Activated CD4-positive, alpha-beta memory T cell treated with anti-CD3 and anti-CD28 coated beads, Interleukin-2, amount 10 ng/mL, durations not matched to agents 7 days and 5 days (primary cell): ENCODE results near the gene CNOT9. TPM values are rescaled to one million over a fixed set of nuclear protein-coding genes. Genes with fewer than 3 reads are reported as not detected.

Experiments used
- CTCF ChIA-PET: fragments of 350-600 bp; sonication (Branson Sonifier 250); formaldehyde crosslinking; loops from one replicate; lab custom pipeline; 2021; ENCODE audit warnings: antibody characterized with exemption, inconsistent platforms; lab: Charles Lee
- POLR2A ChIA-PET: fragments of 350-600 bp; sonication (Branson Sonifier 250); formaldehyde crosslinking; loops from one replicate; lab custom pipeline; 2021; ENCODE audit warnings: antibody characterized with exemption; lab: Charles Lee
- DNase-seq: peaks from one replicate; pipeline ENCODE4 v3.0.0-alpha.2; 2020
- H3K27ac Mint-ChIP-seq: one replicate; pipeline ENCODE4 v1.8.0; 2021; ENCODE audit warnings: mild to moderate bottlenecking, mixed read lengths
- H3K27me3 Mint-ChIP-seq: one replicate; pipeline ENCODE4 v1.8.0; 2021; ENCODE audit warnings: mixed read lengths
- H3K36me3 Mint-ChIP-seq: one replicate; pipeline ENCODE4 v1.8.0; 2021; ENCODE audit warnings: low read depth, mixed read lengths
- H3K4me1 Mint-ChIP-seq: one replicate; pipeline ENCODE4 v1.8.0; 2021; ENCODE audit warnings: mixed read lengths
- H3K4me3 Mint-ChIP-seq: one replicate; pipeline ENCODE4 v1.8.0; 2021; ENCODE audit warnings: mild to moderate bottlenecking, mixed read lengths
- H3K9me3 Mint-ChIP-seq: one replicate; pipeline ENCODE4 v1.8.0; 2021; ENCODE audit warnings: mixed read lengths
- total RNA-seq, 2 experiments: library from RNA; stranded (reverse); gene quantifications; one replicate each; pipeline ENCODE4 v1.2.3, GENCODE V29; 2021

CNOT9 gene
- total RNA-seq, 2 experiments from 2014 or later = 77.1 to 77.3 TPM

- Mint-ChIP-seq H3K4me1 (peaks cover 10% of the 10 kb centered on the region), H3K27me3 (no peaks in the 10 kb centered on the region), H3K27ac (no peak overlapping the region), H3K4me3 (no peak overlapping the region), H3K9me3 (no peaks in the 10 kb centered on the region), H3K36me3 (peaks cover 22% of the 10 kb centered on the region)
- POLR2A ChIA-PET = interaction anchor here (0.9 kb wide), 1 partner anchor 27 kb away, joined by 3 read pairs; the partner anchor contains the start of genes BCS1L and ZNF142
- no peak for DNase-seq
- CTCF ChIA-PET = interaction anchor here (0.7 kb wide), 1 partner anchor 719 kb away, joined by 3 read pairs; no protein-coding TSS in a partner anchor
These were observed 63.2 kb downstream of the CNOT9 start for GRCh38 chr2:218631837-218632236.

GRCh38 chr2:218635719-218636118 lies 67.1 kb downstream of the CNOT9 start:
- ChIA-PET POLR2A (no interaction called here), CTCF (no interaction called here)
- no peak for DNase-seq
- Mint-ChIP-seq H3K4me1 (no peaks in the 10 kb centered on the region), H3K27me3 (no peaks in the 10 kb centered on the region), H3K27ac (no peak overlapping the region), H3K36me3 (peaks cover 50% of the 10 kb centered on the region), H3K4me3 (no peak overlapping the region), H3K9me3 (no peaks in the 10 kb centered on the region)

GRCh38 chr2:218638372-218638771 lies 69.7 kb downstream of the CNOT9 start:
- H3K27me3 Mint-ChIP-seq = no peaks in the 10 kb centered on the region
- ChIA-PET CTCF (no interaction called here), POLR2A (no interaction called here)
- no peaks in the 10 kb centered on the region for H3K4me1 Mint-ChIP-seq
- no peak overlapping the region for H3K4me3 Mint-ChIP-seq
- H3K27ac Mint-ChIP-seq = no peak overlapping the region
- H3K36me3 Mint-ChIP-seq = peaks cover 58% of the 10 kb centered on the region
- DNase-seq = no peak
- H3K9me3 Mint-ChIP-seq = no peaks in the 10 kb centered on the region

GRCh38 chr2:218642121-218642656 lies 73.5 kb downstream of the CNOT9 start:
- Mint-ChIP-seq H3K36me3 (peaks cover 62% of the 10 kb centered on the region), H3K9me3 (no peaks in the 10 kb centered on the region), H3K27me3 (no peaks in the 10 kb centered on the region), H3K4me3 (no peak overlapping the region), H3K27ac (no peak overlapping the region), H3K4me1 (no peaks in the 10 kb centered on the region)
- ChIA-PET POLR2A (no interaction called here), CTCF (no interaction called here)
- no peak for DNase-seq

GRCh38 chr2:218642786-218643185 lies 74.1 kb downstream of the CNOT9 start:
- H3K4me1 Mint-ChIP-seq = no peaks in the 10 kb centered on the region
- no peak overlapping the region for H3K4me3 Mint-ChIP-seq
- CTCF ChIA-PET = no interaction called here
- DNase-seq = no peak
- H3K36me3 Mint-ChIP-seq = peaks cover 63% of the 10 kb centered on the region
- no peaks in the 10 kb centered on the region for H3K9me3 Mint-ChIP-seq
- H3K27me3 Mint-ChIP-seq = no peaks in the 10 kb centered on the region
- H3K27ac Mint-ChIP-seq = no peak overlapping the region
- POLR2A ChIA-PET = no interaction called here

GRCh38 chr2:218643751-218644310 lies 75.2 kb downstream of the CNOT9 start:
- Mint-ChIP-seq H3K4me1 (peaks cover 1% of the 10 kb centered on the region), H3K27ac (no peak overlapping the region), H3K36me3 (peaks cover 65% of the 10 kb centered on the region), H3K9me3 (no peaks in the 10 kb centered on the region), H3K4me3 (no peak overlapping the region), H3K27me3 (no peaks in the 10 kb centered on the region)
- DNase-seq = no peak
- CTCF ChIA-PET = no interaction called here
- POLR2A ChIA-PET = interaction anchor here (0.9 kb wide), 1 partner anchor 15 kb away, joined by 4 read pairs; no protein-coding TSS in a partner anchor

GRCh38 chr2:218644721-218645120 lies 76.1 kb downstream of the CNOT9 start:
- POLR2A ChIA-PET = no interaction called here
- H3K36me3 Mint-ChIP-seq = peaks cover 69% of the 10 kb centered on the region
- no peak for DNase-seq
- H3K9me3 Mint-ChIP-seq = no peaks in the 10 kb centered on the region
- CTCF ChIA-PET = no interaction called here
- H3K27ac Mint-ChIP-seq = no peak overlapping the region
- no peaks in the 10 kb centered on the region for H3K27me3 Mint-ChIP-seq
- no peak overlapping the region for H3K4me3 Mint-ChIP-seq
- H3K4me1 Mint-ChIP-seq = peaks cover 1% of the 10 kb centered on the region

GRCh38 chr2:218645126-218645525 lies 76.5 kb downstream of the CNOT9 start:
- ChIA-PET POLR2A (no interaction called here), CTCF (interaction anchor here (6.1 kb wide), 1 partner anchor 14 kb away, joined by 63 read pairs; the partner anchor contains the start of genes BCS1L and ZNF142)
- H3K9me3 Mint-ChIP-seq = no peaks in the 10 kb centered on the region
- no peak for DNase-seq
- H3K27me3 Mint-ChIP-seq = no peaks in the 10 kb centered on the region
- peaks cover 1% of the 10 kb centered on the region for H3K4me1 Mint-ChIP-seq
- H3K36me3 Mint-ChIP-seq = peaks cover 71% of the 10 kb centered on the region
- no peak overlapping the region for H3K4me3 Mint-ChIP-seq
- H3K27ac Mint-ChIP-seq = no peak overlapping the region

Other genes with a start within 250 kb of the CNOT9 start
- gene CATIP, start 212.0 kb upstream of the CNOT9 start, total RNA-seq = not detected
- under 1 TPM; 0.13 to 0.25 TPM for gene SLC11A1, start 186.6 kb upstream of the CNOT9 start, total RNA-seq
- gene CTDSP1, start 169.0 kb upstream of the CNOT9 start, total RNA-seq = 100 to 1,000 TPM; 203 to 205 TPM
- gene VIL1, start 149.7 kb upstream of the CNOT9 start, total RNA-seq = not detected
- gene USP37, start 488 bp upstream of the CNOT9 start, total RNA-seq = 10 to 100 TPM; 30.2 to 32.7 TPM
- under 1 TPM; 0.10 to 0.38 TPM for gene PLCD4, start 39.1 kb downstream of the CNOT9 start, total RNA-seq
- 10 to 100 TPM; 41.4 to 41.8 TPM for gene ZNF142, start 90.8 kb downstream of the CNOT9 start, total RNA-seq
- 10 to 100 TPM; 35.0 to 39.8 TPM for gene BCS1L, start 90.8 kb downstream of the CNOT9 start, total RNA-seq
- gene RNF25, start 103.2 kb downstream of the CNOT9 start, total RNA-seq = 10 to 100 TPM; 15.1 to 21.9 TPM
- gene STK36, start 103.2 kb downstream of the CNOT9 start, total RNA-seq = 10 to 100 TPM; 17.6 to 17.9 TPM
- gene TTLL4, start 142.0 kb downstream of the CNOT9 start, total RNA-seq = 10 to 100 TPM; 27.6 to 29.2 TPM
- gene CYP27A1, start 213.3 kb downstream of the CNOT9 start, total RNA-seq = not detected